HepG2 (cell line): ENCODE measurements around the gene CCL16. TPM values are rescaled to one million over a fixed set of nuclear protein-coding genes. Genes with fewer than 3 reads are reported as not detected.

Experiments used
- CCDC6 ChIP-seq: sonication (generic); formaldehyde crosslinking; IDR thresholded peaks from 2 replicates; pipeline ENCODE4 v1.8.1; 2022; ENCODE audit warnings: mild to moderate bottlenecking, missing genetic modification reagents, moderate library complexity
- DMAP1 ChIP-seq: IDR thresholded peaks from 2 replicates; pipeline ENCODE4 v1.6.1; 2016
- ETV5 ChIP-seq: IDR thresholded peaks from 2 replicates; pipeline ENCODE4 v1.6.1; 2018; ENCODE audit warnings: missing biosample characterization, missing genetic modification reagents, inconsistent platforms, borderline replicate concordance
- FOXC1 ChIP-seq: sonication (generic); formaldehyde crosslinking; IDR thresholded peaks from 2 replicates; pipeline ENCODE4 v1.8.0; 2022; ENCODE audit warnings: mild to moderate bottlenecking, missing genetic modification reagents, borderline replicate concordance
- GATA4 ChIP-seq: sonication (generic); IDR thresholded peaks from 2 replicates; pipeline ENCODE4 v1.6.1; 2016; ENCODE audit warnings: antibody characterized with exemption, low read depth, borderline replicate concordance
- GATAD1 ChIP-seq: IDR thresholded peaks from 2 replicates; pipeline ENCODE4 v1.6.1; 2016; ENCODE audit warnings: missing genetic modification reagents, missing compliant biosample characterization
- GZF1 ChIP-seq: sonication (generic); formaldehyde crosslinking; IDR thresholded peaks from 2 replicates; pipeline ENCODE4 v1.5.1; 2020; ENCODE audit warnings: mild to moderate bottlenecking, missing genetic modification reagents
- MLLT10 ChIP-seq: sonication (generic); formaldehyde crosslinking; IDR thresholded peaks from 2 replicates; pipeline ENCODE4 v1.4.0; 2020; ENCODE audit warnings: missing genetic modification reagents
- MYC ChIP-seq: sonication (generic); formaldehyde crosslinking; IDR thresholded peaks from 2 replicates; pipeline ENCODE4 v1.9.0; 2021; ENCODE audit warnings: missing genetic modification reagents, borderline replicate concordance
- NONO ChIP-seq, 2 experiments: fragments of 450-650 bp in 1 of 2; sonication (generic) in 1 of 2; formaldehyde crosslinking in 1 of 2; IDR thresholded peaks in 1 of 2; conservative IDR thresholded peaks in 1 of 2; 2 replicates each; pipeline versions ENCODE4 v1.6.1 to v1.8.0; 2017 to 2022; ENCODE audit warnings: mild to moderate bottlenecking in 1 of 2, missing genetic modification reagents in 1 of 2, moderate library complexity in 1 of 2
- PCBP1 ChIP-seq: fragments of 200-400 bp; formaldehyde crosslinking; IDR thresholded peaks from 2 replicates; pipeline ENCODE4 v1.6.1; 2017; ENCODE audit warnings: mild to moderate bottlenecking, low read depth, low read length, borderline replicate concordance
- RBAK ChIP-seq: sonication (generic); formaldehyde crosslinking; IDR thresholded peaks from 2 replicates; pipeline ENCODE4 v1.5.1; 2020; ENCODE audit warnings: mild to moderate bottlenecking, missing genetic modification reagents
- SETDB1 ChIP-seq: sonication (generic); formaldehyde crosslinking; IDR thresholded peaks from 2 replicates; pipeline ENCODE4 v1.5.1; 2020; ENCODE audit warnings: missing genetic modification reagents, mild to moderate bottlenecking, borderline replicate concordance
- TEAD3 ChIP-seq: optimal IDR thresholded peaks from 2 replicates; pipeline ENCODE3; 2016; ENCODE audit warnings: borderline replicate concordance
- TRAFD1 ChIP-seq: sonication (generic); formaldehyde crosslinking; IDR thresholded peaks from 2 replicates; pipeline ENCODE4 v1.5.1; 2020; ENCODE audit warnings: missing genetic modification reagents, mild to moderate bottlenecking, borderline replicate concordance
- XBP1 ChIP-seq: sonication (generic); formaldehyde crosslinking; IDR thresholded peaks from 2 replicates; pipeline ENCODE4 v1.5.0; 2020; ENCODE audit warnings: missing genetic modification reagents
- ZFP36L2 ChIP-seq: sonication (generic); formaldehyde crosslinking; IDR thresholded peaks from 2 replicates; pipeline ENCODE4 v1.4.0; 2020; ENCODE audit warnings: missing genetic modification reagents
- ZNF230 ChIP-seq: sonication (generic); formaldehyde crosslinking; IDR thresholded peaks from 2 replicates; pipeline ENCODE4 v1.4.0; 2020; ENCODE audit warnings: mild to moderate bottlenecking, missing genetic modification reagents
- ZNF333 ChIP-seq: sonication (generic); formaldehyde crosslinking; IDR thresholded peaks from 2 replicates; pipeline ENCODE4 v1.4.0; 2020; ENCODE audit warnings: mild to moderate bottlenecking, missing genetic modification reagents, borderline replicate concordance
- ZNF335 ChIP-seq: sonication (generic); formaldehyde crosslinking; IDR thresholded peaks from 2 replicates; pipeline ENCODE4 v1.4.0; 2020; ENCODE audit warnings: missing genetic modification reagents
- ZNF44 ChIP-seq: sonication (generic); formaldehyde crosslinking; IDR thresholded peaks from 2 replicates; pipeline ENCODE4 v1.5.1; 2020; ENCODE audit warnings: mild to moderate bottlenecking, missing genetic modification reagents
- ZNF543 ChIP-seq: sonication (generic); formaldehyde crosslinking; IDR thresholded peaks from 2 replicates; pipeline ENCODE4 v1.4.0; 2020; ENCODE audit warnings: mild to moderate bottlenecking, missing genetic modification reagents
- ZNF557 ChIP-seq: sonication (generic); formaldehyde crosslinking; IDR thresholded peaks from 2 replicates; pipeline ENCODE4 v1.4.0; 2020; ENCODE audit warnings: missing genetic modification reagents
- ZNF562 ChIP-seq: sonication (generic); formaldehyde crosslinking; IDR thresholded peaks from 2 replicates; pipeline ENCODE4 v1.8.0; 2022; ENCODE audit warnings: missing genetic modification reagents, borderline replicate concordance
- ZSCAN20 ChIP-seq: sonication (generic); formaldehyde crosslinking; IDR thresholded peaks from 2 replicates; pipeline ENCODE4 v1.4.0; 2020; ENCODE audit warnings: missing genetic modification reagents, mild to moderate bottlenecking, borderline replicate concordance
- ZSCAN29 ChIP-seq: sonication (generic); formaldehyde crosslinking; conservative IDR thresholded peaks from 2 replicates; pipeline ENCODE4 v1.4.0; 2020; ENCODE audit warnings: mild to moderate bottlenecking, missing genetic modification reagents
- ZSCAN9 ChIP-seq: IDR thresholded peaks from 2 replicates; pipeline ENCODE4 v1.6.1; 2016; ENCODE audit warnings: borderline replicate concordance
- polyA plus RNA-seq, 8 experiments: library from polyadenylated mRNA; depleted of rRNA in 3 of 8; stranded (reverse) in 7 of 8; unstranded in 1 of 8; fragments of >200 nt; fragmentation: Illumina TruSeq in 4 of 8; extraction: Trizol in 4 of 8; gene quantifications; 2 replicates each; pipeline versions ENCODE4 v1.2.1 to v1.2.3, GENCODE V29; 2011 to 2016; ENCODE audit warnings: low read depth in 4 of 8, missing spikeins in 1 of 8, mixed read lengths in 1 of 8; ENCODE audit not compliant: insufficient read depth in 1 of 8
- total RNA-seq, 5 experiments: library from RNA; depleted of rRNA; stranded (reverse); fragments of >200 nt; fragmentation: Illumina TruSeq; extraction: Trizol; gene quantifications; 2 replicates each; pipeline ENCODE4 v1.2.3, GENCODE V29; 2016; ENCODE audit warnings: low read depth in 1 of 5
- TF ChIP-seq, protein P1 (sequence below): sonication (generic); formaldehyde crosslinking; IDR thresholded peaks from 2 replicates; pipeline ENCODE4 v1.4.0; 2020; ENCODE audit warnings: missing genetic modification reagents
- TF ChIP-seq, protein P2 (sequence below): fragments of 450-650 bp; IDR thresholded peaks from 2 replicates; pipeline ENCODE4 v1.6.1; 2016

Gene CCL16
- total and polyA plus RNA-seq, 2 of the 13 experiments (the other 11 are each of a cell fraction or from before 2014, with no cell fraction given): 2.0 to 14.7 TPM

DNA sequence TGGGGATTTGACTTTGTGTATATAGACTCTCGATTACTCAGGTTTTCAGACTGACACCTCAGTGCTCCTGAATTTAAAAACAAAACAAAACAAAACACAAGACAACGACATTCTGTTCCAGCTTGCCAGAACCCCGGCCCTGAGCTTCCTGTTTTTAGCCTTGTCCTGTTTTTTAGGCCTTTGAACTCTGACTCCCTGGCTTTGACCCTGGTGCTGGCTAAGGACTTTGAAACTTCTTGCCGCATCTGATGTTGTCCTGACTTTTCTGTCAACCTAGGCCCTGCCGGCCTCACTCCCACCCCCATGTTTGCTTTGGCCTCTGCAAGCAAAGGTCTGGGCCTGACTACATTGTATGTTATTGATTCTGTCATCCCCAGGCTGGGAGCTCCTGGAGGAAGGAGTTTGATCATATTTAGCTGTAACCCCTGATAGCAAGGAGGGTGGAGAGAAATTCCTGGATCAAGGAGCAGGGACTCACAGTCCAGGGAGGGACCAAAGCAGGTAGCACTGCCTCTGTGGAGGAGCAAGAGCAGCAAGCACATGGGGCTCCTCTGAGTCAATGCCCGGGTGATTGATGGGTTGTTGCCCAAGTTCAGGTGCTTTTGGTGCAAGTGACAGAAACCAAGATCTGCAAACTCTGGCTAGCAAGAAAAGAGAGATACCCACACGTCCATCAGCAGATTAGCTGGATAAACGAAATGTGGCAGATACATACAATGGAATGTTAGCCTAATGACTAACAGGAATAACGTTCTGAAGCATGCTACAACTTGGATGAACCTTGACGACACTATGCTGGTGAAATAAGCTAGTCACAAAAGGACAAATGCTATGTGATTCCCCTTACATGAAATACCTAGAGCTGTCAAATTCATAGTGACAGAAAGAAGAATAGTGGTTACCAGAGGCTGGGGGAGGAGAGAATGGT lies 7.7 kb downstream of the CCL16 start (continued):
- TF ChIP-seq, protein P1, sequence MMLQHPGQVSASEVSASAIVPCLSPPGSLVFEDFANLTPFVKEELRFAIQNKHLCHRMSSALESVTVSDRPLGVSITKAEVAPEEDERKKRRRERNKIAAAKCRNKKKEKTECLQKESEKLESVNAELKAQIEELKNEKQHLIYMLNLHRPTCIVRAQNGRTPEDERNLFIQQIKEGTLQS (CRISPR knock-in tag): peak; percentile 80
- TF ChIP-seq ZSCAN29 (CRISPR knock-in tag): no peak
- no peak for TF ChIP-seq NONO (IDR thresholded peaks at IDR 0.05)
- TF ChIP-seq NONO (CRISPR knock-in tag; conservative IDR thresholded peaks at IDR 0.05): peak; percentile 93
- peak; percentile 90; the same call in 1 of the 2 replicates for TF ChIP-seq CCDC6 (CRISPR knock-in tag)
- TF ChIP-seq FOXC1 (CRISPR knock-in tag): no peak; the same call in 1 of the 2 replicates
- TF ChIP-seq ZNF557: no peak
- no peak for TF ChIP-seq XBP1 (CRISPR knock-in tag)
- TF ChIP-seq GATAD1 (CRISPR knock-in tag): peak; percentile 50; the same call in 1 of the 2 replicates
- no peak for TF ChIP-seq MLLT10 (CRISPR knock-in tag)
- TF ChIP-seq ZNF44 (CRISPR knock-in tag): no peak
- TF ChIP-seq ZNF543 (CRISPR knock-in tag): no peak
- TF ChIP-seq RBAK: no peak
- peak; percentile 84 for TF ChIP-seq ZNF335 (CRISPR knock-in tag)
- TF ChIP-seq GATA4: peak; percentile 85; the same call in 1 of the 2 replicates
- no peak for TF ChIP-seq GZF1 (CRISPR knock-in tag)
- no peak for TF ChIP-seq ZFP36L2 (CRISPR knock-in tag)
- peak; percentile 53; the same call in 1 of the 2 replicates for TF ChIP-seq MYC (CRISPR knock-in tag)
- no peak; the same call in 1 of the 2 replicates for TF ChIP-seq DMAP1 (CRISPR knock-in tag)
- TF ChIP-seq SETDB1: no peak
- TF ChIP-seq TRAFD1: no peak
- TF ChIP-seq, protein P2, sequence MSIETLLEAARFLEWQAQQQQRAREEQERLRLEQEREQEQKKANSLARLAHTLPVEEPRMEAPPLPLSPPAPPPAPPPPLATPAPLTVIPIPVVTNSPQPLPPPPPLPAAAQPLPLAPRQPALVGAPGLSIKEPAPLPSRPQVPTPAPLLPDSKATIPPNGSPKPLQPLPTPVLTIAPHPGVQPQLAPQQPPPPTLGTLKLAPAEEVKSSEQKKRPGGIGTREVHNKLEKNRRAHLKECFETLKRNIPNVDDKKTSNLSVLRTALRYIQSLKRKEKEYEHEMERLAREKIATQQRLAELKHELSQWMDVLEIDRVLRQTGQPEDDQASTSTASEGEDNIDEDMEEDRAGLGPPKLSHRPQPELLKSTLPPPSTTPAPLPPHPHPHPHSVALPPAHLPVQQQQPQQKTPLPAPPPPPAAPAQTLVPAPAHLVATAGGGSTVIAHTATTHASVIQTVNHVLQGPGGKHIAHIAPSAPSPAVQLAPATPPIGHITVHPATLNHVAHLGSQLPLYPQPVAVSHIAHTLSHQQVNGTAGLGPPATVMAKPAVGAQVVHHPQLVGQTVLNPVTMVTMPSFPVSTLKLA: no peak
- TF ChIP-seq ETV5 (CRISPR knock-in tag): peak; percentile 92
- no peak for TF ChIP-seq ZNF230 (CRISPR knock-in tag)
- no peak for TF ChIP-seq ZSCAN20 (CRISPR knock-in tag)
- no peak for TF ChIP-seq PCBP1
- TF ChIP-seq ZNF333 (CRISPR knock-in tag): 0 out of 2 replicates have a peak, but pooled peaks have one; percentile 86
- no peak for TF ChIP-seq ZNF562 (CRISPR knock-in tag)
- TF ChIP-seq TEAD3 (CRISPR knock-in tag): peak; percentile 81
- TF ChIP-seq ZSCAN9 (CRISPR knock-in tag): no peak; the same call in none of the 2 replicates
